NT2/D1 (cell line): ENCODE measurements around the gene CAMTA1.

ENCODE experiments used
- YY1 ChIP-seq: IDR thresholded peaks from 2 replicates; pipeline ENCODE4 v1.6.1; 2011; ENCODE audit not compliant: insufficient read length, insufficient read depth
- ZNF274 ChIP-seq: IDR thresholded peaks from 2 replicates; pipeline ENCODE4 v1.6.1; 2011; ENCODE audit warnings: mild to moderate bottlenecking, low read depth, low read length

GRCh38 chr1:7341145-7341905, 556.1 kb downstream of the CAMTA1 start:
- no peak for TF ChIP-seq YY1
- TF ChIP-seq ZNF274, result no peak
